DMS53 treated with DMSO at 0.1 percent for 48 hours (cell line): ENCODE measurements around the gene SEMA3D.
A peak's percentile ranks its signal among the peaks of the same experiment; 100 is the strongest.

Source experiments
- DNase-seq: peaks from one replicate; lab custom pipeline; 2025; ENCODE audit not compliant: unreplicated experiment; lab: John Stamatoyannopoulos, UW

The SEMA3D gene

DNA sequence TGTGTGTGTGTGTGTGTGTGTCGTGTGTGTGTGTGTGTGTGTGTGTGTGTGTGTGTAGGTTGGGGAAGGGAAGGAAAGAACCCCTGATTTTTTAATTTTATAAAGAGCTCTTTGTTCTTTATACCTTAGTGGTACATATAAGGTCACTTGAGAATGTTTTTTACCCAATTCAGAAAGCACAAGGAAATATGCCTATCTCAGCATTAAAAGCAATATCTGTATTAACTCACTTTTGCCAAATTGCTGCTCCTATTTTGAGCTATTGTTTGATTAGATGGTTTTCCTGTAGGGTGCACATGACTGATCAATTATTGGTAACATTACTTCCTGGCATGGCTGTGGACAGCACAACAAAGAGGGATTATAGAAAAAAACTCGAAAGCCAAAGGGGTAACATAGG is 60.5 kb downstream of the SEMA3D start:
- no peak for DNase-seq

DNA sequence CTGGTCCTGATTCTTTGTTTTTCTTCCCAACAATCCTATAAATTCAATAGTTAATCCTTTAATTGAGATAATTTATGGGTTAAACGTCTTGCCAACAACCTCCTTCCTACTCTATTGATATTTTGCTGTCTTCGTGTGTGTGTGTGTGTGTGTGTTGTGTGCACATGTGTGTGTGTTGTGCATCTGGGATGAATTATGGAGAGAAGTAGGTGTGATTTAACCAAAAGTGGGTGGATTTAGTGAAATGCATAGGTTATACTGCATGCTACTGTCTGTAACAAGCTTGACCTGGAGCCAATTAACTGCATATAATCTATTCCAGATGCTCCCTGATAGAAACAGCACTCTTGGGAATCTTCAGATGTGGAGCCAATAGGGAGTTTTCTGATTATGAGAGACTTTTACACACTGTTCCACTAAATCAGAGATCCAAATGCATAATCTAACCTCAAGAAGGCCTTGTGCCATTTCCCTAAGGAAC is 61.2 kb downstream of the SEMA3D start:
- DNase-seq, result no peak

DNA sequence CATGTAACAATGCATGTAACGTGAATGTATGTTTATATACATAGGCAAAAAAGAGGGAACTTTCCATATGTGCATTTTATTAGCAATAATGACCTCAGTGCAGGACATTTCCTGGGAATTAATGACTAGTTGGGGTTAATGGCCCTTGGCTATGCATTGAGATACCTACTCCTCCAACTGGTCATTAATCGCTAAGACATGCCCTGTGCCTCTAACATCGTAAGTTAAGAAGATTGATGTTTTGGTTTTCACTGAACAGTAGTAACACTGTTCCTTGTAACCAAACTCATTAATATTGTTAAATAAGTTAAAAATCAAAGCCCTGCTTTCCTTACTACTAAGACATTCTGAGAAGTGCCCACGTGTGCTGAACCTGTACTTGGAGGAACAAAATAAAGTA is 61.7 kb downstream of the SEMA3D start:
- no peak for DNase-seq

DNA sequence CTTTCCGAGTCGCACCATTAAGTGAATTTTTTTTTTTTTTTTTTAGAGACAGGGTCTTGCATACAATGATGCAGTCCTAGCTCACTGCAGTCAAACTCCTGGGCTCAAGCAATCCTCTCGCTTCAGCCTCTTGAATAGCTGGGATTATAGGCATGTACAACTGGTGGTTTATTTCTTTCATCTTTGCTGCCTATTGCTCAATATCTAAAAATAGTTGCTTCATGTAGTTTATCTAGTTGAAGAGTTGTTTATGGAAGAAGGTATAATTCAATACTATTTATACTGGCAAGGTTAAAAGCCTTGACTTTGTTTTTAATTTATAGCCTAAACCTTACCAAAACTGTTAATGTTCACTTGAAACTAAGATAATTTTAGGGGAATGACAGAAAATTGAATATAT is 66.9 kb downstream of the SEMA3D start:
- no peak for DNase-seq

DNA sequence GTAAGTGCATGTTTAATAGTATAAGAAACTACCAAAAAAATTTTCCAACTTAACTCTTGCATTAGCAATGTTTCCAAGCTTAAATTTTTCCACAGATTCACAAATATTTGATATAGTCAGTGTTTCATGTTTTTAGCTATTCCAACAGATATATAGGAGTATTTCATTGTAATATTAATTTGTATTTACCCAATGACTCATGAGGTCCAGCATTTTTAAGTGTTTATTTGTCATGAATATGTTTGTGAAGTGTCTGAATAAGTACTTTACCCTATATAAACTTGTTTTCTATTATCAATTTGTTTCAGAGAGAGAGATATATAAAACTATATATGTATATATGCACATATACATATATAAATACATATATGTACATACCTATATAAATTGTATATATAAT is 71.0 kb downstream of the SEMA3D start:
- peak; percentile 31 for DNase-seq

DNA sequence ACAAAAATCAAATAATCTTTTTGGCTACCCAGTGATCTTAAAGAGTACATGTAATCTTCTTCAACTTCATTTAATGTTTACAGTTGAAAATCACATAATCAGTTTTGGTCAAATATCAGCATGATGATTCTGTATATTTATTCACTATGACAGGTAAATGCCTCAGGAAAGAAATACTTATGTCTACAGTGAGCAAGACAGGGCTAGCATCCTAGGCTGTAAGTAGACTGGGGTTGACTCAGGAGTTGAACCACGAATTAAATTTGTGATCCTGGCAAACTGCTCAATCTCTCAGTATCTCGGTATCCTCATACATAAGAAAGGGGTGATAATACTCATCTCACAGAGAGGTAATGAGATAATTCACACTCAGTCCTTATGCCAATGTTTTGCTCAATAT is 71.8 kb downstream of the SEMA3D start:
- no peak for DNase-seq

DNA sequence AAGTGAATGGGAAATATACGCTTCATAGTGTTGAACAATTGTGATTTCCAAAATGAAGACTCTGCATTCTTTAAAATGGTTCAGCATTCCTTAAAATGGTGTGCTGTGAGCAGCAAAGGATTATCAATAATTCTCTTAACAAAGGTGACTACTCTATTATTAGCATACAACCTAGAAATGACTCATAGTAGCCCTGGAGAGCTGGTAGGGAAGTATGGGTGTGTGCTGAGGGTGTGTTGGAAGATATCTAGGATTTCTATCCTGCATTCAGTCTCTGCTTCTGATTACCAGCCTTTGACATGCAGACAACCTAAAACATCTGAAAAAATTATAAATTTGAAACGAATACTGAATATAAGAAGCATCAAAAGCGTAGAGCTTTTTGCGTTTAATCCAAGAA is 72.5 kb downstream of the SEMA3D start:
- peak; percentile 23 for DNase-seq

DNA sequence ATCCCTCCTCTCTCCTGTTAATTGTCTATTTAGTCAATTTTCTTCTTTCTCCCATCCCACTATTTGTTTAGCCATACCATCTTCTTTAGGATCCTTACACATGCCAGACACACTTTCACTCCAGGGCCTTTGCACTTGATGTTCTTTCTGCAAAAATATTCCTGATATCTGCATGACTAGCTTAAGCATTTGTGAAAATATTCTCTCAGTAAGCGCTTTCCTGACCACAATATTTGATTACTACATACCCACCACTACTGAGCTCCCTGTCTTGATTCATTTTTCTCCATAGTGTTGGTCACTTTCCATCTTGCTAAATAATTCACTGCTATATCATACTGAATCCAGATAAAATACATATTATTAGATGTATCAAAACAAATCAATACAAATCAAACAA is 75.1 kb downstream of the SEMA3D start:
- no peak for DNase-seq

DNA sequence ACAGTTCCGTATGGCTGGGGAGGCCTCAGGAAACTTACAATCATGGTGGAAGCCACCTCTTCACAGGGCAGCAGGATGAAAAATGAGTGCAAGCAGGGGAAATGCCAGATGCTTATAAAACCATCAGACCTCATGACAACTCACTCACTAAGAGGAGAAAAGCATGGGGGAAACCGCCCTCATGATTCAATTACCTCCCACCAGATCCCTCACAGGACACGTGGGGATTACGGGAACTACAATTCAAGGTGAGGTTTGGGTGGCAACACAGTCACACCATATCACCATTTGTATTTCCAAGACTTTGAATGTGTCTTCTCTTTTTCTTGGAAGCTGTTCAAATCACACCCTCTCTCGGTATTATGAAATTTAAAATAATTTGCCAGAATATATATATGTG is 80.1 kb downstream of the SEMA3D start:
- DNase-seq, result no peak

DNA sequence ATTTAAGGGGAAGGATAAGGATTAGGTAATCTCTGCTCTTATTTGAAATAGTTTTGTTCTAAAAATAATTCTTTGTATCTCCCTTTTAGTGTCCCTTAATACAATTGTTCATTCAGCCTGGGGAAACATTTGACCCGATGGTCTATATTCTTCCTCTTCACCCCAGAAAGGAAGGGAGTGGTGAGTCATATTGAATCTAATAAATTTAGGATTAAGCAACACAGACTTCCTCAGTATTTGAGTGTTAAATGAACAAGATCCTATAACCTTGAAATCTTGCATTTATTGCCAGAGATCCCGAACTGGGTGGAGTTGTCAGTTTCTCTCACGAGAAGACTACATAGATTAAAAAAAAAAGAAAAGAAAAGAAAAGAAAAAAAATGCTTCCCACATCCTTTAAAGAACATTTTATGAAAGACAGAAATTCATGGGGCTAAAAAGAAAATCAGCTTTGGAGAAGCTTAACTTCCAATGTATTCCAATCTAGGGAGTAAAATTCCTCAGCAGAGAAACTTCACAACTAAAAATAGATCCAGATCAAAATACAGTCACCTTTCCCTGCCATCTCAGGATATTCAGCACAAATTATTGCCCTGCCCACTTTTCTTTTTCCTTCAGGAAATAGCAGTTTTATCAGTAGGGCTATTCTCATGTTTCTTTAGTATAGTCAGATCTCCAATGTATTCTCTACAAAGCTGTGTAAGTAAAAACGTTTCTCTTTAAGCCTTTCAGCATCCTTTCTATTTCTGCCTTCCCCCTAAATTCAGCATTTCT is 82.2 kb downstream of the SEMA3D start:
- DNase-seq, result no peak

DNA sequence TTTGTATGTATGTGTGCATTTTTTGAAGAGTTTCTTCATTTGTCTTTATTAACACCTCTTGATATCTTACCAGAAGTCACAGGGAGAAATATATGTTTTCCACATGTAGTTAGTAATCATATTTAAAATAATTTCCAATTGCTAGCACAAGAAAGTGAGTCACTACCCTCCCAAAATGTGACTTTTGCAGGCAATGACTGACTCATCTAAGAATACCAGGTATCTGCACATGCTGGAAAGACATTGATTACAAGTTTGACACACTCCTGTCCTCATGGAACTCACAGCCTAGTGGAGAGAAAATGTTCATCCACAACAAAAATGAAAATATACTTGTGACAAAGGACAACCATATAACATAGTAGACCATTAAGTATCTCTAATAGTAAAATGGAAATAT is 82.9 kb downstream of the SEMA3D start:
- no peak for DNase-seq

DNA sequence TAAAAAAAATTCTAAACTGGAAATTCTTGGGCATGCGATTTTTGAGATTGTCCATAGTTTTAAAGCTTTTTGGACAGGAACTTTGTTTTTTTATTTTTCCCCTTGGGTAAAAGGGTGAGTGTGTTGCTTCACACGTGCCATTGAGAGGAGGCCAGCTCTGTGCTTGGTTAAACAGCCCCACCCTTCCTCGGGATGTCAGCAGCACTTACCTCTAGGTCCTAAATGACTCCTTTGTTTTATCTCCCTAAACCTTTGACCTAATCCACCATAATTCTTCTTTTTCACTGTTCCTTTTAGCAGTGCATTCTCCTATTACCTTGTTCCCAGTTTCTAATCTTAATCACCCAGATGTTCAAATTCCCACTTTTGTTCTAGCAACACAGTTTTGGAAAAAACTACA is 83.5 kb downstream of the SEMA3D start:
- DNase-seq, result no peak

DNA sequence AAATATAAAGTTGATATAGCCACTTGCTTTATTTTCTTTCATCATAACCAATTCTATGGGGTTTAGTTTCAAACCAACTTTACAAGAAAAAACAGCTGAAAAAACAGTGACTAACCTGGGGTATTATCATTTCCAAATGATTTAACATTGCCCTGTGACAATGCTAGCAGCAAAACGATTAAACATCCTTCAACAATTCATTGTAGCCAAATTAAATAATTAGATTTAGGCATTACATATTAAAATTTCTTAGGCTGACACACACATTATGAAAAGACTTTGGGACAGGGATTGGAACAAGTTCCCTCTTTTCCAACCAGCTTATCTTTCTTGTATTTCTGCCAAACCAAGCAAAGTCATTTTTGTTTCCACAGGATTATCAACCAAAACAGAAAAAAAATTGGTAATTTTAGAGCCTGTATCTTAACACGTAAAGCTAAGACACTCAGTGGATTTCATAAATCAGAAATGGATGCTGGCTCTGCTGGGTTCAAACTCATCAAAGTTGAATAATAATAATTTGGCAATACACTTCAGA is 84.0 kb downstream of the SEMA3D start:
- DNase-seq, result no peak

DNA sequence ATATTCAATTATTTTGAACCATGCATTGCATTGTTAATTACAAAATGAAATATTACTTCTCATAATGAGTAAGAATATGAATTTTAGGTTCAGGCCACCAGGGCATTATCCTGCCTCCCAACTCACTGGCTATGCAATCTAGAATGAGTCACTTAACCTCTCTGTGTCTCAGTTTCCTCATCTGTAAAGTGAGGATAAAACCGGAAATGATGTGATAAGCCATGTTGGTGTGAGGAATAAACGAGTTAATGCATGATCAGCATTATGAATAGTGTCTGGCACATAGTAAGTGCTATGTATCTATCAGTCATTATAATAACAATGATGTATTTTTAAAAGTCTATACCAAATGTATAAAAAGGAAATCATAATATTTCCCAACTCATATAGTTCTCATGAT is 85.5 kb downstream of the SEMA3D start:
- DNase-seq, result no peak

DNA sequence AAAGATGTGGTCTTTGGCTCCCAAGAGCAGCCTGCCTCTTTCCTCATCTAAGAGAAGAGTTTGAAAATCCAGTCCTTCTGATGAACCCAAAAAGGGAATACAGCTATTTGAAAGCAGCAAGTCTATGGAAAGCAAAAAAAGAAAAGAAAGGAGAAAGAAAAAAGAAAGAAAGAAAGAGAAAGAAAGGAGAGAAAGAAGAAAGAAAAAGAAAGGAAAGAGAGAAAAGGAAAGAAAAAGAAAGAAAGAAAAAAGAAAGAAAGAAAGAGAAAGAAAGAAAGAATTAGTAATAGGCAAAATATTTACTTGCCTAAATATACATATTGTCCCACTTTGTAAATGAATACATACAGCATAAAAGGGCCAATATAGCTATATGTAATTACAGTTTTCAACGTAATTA is 89.0 kb downstream of the SEMA3D start:
- DNase-seq, result no peak

DNA sequence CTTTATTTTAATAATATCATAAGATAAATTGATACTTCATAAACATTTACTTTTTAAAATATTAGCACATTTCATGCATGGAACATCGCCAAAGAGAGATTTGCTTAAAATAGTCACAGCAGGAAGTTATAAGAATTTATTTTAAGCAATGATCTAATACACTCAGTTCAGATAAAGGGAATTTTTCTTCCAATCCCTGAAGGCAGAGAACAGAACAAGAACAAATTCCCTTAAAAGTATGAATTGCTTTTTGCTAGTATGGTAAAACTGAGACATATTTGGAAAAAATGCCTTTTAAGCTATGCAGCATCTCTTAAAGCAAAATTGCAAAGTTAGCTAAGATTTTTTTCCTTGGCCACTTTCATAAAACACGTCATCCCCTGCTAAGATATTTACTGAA is 91.0 kb downstream of the SEMA3D start:
- DNase-seq, result no peak

DNA sequence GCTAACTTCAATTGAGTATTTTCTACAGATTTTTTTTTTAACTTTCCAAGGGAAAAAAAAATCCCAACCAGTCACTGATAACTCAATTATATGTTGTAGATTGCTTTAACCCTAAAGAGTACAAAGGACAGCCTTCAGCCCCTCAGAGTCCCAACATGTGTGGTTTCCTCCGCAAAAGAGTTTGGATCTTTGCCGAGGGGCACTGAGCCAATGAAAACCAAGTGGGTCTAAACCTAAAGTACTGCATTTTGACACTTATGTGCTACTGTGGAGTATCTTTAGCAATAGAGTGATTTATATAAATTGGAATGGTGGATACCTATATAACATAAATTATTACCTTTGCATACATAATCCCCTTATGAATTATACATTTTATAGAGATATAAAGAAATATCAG is 91.5 kb downstream of the SEMA3D start:
- DNase-seq, result no peak

DNA sequence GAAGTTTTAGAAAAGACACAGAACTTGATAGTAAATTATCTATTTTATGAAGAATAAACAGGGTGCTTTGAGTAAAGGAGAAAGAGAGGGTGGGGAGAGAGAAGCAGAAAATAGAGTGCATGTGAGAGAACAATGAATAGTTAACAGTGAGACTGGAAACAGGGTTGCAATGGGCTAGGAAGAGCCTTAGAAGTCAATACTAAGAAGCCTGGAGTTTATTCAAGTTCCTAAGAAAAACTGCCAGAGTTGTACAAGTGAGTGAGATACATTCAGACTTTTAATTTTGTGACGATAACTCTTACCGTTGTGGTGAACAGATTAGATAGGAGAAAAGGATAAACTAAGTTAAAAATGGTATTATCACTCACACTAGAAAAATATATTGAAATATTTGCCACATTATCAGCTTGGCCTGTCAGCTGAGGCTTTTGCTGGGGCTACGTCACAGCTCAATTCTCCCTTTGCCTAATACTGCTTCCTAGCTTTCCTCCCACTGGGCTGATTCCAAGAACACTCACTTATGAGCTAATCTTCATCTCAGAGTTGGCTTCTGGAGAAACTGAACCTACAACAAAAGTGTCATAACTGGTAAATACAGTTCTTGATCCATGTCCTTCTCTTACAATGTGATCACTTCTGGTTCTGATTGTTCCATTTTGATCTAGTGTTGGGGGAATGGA is 92.7 kb downstream of the SEMA3D start:
- DNase-seq, result no peak

DNA sequence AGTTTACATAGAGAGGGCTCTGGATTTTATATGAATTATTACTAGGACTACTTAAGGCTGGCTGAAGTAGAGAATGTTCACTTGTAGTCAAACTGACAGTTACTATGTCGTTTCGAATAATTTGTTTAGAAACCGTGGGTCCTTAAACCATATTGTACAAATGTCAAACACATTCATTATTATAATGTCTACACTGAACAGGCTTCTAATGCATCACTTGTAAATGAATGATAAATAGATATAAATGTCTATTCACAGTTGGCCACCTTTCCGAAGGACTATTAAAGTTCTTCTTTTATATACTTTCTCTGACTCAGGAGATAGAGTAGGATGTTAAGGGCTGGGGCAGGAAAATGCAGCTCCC is 95.3 kb downstream of the SEMA3D start:
- DNase-seq, result no peak

DNA sequence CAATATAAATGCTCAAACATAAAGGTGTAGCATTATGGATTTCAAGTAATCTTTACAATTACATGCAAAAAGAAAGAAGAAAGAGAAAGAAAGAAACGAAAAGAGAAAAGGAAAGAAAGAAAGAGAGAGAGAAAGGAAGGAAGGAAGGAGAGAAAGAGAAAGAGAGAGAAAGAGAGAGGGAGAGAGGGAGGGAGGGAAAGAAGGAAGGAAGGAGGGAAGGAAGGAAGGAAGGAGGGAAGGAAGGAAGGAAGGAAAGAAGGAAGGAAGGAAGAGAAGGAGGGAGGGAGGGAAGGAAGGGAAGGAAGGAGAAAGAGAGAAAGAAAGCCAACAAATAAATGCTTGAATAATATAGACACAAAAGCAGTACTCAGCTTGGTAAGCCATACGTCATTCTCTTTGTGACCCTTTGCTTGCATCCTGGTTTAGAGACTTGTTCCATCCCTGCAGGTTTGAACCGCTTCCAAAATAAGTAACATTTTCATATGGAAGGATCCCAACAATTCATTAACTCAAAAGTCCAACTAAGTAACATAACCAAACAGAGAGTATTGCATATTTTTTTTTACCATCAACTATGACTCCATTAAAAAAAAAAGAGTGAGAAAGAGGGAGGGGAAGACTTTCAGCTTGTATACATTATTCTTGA is 95.8 kb downstream of the SEMA3D start:
- no peak for DNase-seq

DNA sequence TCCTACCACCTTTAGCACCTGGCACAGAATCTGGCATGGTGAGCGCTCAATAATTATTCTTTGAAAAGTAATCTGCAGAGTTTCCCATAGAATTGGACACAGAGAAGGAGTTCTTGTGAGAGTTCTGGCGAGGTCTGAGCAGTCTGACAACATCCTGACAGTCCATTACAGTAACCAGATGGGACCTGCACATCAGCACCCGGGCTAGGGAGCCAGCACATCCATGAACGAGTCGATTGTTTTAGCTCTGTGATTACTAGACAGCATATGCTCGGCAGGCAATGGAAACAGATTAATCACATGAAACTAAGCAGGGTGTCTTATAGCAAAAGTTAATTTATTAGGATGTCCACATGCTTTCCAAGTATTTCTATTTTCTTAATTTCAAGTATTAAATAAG is 96.7 kb downstream of the SEMA3D start:
- no peak for DNase-seq

DNA sequence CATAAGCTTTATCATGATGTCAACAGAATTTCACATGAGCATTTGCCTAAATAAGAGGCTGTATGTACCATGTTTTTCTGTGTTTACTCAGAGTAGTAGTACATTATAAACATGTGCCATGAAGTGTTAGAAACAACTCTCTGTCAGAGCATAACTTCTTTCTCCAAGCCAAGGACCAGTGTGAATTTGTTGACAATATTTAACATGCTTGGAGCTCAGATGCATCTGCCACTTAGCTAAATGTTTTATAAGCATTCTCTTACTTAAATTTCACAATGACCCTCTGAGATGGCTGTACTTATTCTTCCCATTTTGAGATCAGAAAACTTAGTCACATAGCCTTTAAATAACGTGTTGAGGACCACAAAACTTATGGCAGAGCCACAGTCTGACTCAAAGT is 105.0 kb downstream of the SEMA3D start:
- no peak for DNase-seq
